ENCODE measurements around the gene PCDHA6.

GRCh38 chr5:140800816-140801493 is 26.8 kb upstream of the PCDHA6 start, which contains the start of gene PCDHA3:
- TF ChIP-seq, protein P1, sequence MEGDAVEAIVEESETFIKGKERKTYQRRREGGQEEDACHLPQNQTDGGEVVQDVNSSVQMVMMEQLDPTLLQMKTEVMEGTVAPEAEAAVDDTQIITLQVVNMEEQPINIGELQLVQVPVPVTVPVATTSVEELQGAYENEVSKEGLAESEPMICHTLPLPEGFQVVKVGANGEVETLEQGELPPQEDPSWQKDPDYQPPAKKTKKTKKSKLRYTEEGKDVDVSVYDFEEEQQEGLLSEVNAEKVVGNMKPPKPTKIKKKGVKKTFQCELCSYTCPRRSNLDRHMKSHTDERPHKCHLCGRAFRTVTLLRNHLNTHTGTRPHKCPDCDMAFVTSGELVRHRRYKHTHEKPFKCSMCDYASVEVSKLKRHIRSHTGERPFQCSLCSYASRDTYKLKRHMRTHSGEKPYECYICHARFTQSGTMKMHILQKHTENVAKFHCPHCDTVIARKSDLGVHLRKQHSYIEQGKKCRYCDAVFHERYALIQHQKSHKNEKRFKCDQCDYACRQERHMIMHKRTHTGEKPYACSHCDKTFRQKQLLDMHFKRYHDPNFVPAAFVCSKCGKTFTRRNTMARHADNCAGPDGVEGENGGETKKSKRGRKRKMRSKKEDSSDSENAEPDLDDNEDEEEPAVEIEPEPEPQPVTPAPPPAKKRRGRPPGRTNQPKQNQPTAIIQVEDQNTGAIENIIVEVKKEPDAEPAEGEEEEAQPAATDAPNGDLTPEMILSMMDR (IDR thresholded peaks at IDR 0.05; ENCODE audit: control extremely low read depth in 1 of 3, insufficient read depth in 1 of 3, low read depth in 1 of 3, low read length in 3 of 3) = peak in 2 of 3 experiments; percentile 4 to 20; a peak in 2 of 4 replicates
- no peak for TF ChIP-seq POLR2A (IDR thresholded peaks at IDR 0.05; ENCODE audit: control extremely low read depth in 1 of 2, low read depth in 2 of 2, low read length in 2 of 2)
- TF ChIP-seq EZH2 (IDR thresholded peaks at IDR 0.05; ENCODE audit: low read depth, low read length, severe bottlenecking) = no peak
- TF ChIP-seq EP300 (IDR thresholded peaks at IDR 0.05; ENCODE audit: borderline replicate concordance in 1 of 2, low read depth in 2 of 2, low read length in 2 of 2) = no peak
